ENCODE results near the gene VWA5B1.

The VWA5B1 gene

DNA sequence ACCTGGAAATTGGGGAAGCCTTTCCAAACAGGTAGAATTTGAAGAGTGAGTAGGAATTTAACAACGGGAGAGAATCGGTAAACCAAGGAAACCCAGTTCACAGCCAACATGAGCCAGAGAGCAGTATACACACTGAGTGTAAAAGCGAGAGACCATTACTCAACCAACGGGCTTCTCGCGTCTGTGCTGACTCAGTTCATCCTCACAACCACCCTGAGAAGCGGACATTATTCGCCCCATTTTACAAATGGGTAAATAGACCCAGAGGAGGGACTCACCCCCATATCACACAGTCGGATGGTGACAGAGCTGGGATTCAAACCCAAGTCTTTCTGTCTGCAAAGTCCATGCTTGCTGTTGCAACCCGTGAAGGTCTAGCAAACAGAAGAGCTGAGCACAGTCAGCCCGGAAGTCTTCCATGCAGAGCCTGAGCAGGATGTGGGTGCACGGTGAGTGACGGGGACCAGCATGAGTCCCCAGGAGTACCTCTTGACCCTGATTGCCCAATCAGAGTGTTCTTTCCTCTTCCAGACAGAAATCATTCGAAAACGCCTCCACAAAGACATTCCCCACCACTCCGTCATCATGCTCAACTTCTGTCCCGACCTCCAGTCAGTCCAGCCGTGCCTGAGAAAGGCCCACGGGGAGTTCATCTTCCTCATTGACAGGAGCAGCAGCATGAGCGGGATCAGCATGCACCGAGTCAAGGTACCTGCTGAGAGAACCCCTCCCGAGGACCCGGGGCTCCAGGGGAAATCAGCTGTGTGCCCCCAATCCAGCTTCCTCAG lies 32.3 kb downstream of the VWA5B1 start:
- FAIRE-seq: no peak

GRCh38 chr1:20323613-20323920 lies 32.9 kb downstream of the VWA5B1 start:
- no peak for FAIRE-seq

- no peak for FAIRE-seq
Observed at GRCh38 chr1:20324704-20325406, 34.2 kb downstream of the VWA5B1 start.

- FAIRE-seq: no peak
Observed at GRCh38 chr1:20325407-20325843, 34.8 kb downstream of the VWA5B1 start.

DNA sequence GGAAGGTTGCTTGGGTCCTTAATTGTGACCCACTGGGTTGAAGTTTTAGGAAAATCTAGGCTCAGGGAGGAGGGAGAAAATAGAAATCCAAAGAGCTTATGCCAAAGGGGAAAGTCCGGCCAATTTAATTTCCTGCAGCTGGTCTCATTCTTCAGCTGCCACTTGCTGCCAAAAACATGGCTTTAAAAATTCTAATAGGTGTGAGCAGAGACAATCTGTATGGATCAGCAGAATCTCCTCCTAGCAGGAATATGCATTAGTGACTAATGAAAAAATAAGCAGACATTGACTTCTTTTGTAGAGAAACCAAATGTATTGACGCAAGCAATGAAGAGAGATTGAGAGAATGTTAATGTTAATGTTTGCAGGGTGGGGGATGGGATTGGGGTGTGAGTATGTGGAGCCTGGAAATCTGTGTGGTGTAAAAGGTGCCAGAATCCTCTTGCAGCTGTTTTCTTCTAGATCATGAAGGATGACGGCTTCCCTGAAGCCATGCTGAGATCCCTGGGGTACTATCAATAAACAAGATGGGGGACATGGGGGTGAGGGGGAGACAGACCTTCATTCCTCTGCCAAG lies 35.3 kb downstream of the VWA5B1 start:
- no peak for FAIRE-seq

GRCh38 chr1:20327467-20327866 lies 36.8 kb downstream of the VWA5B1 start:
- no peak for FAIRE-seq

DNA sequence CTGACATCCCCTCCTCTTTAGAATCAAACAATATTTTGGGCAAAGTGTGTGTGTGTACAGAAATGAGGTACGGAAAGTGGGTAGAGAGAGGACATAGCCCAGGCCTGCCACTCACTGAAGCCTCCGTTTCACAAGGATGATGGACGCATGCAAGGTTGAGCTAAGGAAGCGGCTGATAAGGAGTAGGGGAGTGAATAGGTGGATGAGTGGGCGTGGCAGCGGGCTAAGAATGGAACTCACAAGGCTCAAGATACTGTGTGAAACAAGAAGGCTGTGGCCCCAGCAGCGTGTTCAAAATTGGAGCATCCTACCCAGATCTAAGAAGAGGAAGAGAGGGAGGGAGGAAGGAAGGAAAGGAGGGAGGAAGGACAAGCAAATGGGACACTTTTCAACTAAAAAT lies 37.5 kb downstream of the VWA5B1 start:
- FAIRE-seq: no peak

- no peak for FAIRE-seq
Observed at GRCh38 chr1:20329793-20330542, 39.3 kb downstream of the VWA5B1 start.

DNA sequence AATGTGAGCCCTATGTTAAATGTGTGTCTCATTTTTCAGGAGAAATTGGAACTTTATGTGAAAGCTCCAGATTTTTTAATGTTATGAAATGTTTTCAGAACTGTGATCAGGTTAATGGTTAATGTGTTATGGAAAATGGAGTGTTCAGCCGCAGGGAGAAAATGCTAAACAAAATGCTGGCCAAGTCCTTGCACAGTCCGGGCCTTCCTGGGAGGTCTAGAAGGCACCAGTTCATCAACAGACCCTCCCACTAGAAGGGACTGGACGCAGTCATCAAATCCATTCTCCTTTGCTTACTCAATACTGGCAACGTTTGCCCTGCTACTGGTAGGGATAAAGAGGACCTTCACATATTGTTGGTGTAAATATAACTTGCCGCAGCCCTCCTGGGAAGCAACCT lies 43.4 kb downstream of the VWA5B1 start:
- no peak for FAIRE-seq

- FAIRE-seq: no peak
Observed at GRCh38 chr1:20336105-20336605, 45.5 kb downstream of the VWA5B1 start.

DNA sequence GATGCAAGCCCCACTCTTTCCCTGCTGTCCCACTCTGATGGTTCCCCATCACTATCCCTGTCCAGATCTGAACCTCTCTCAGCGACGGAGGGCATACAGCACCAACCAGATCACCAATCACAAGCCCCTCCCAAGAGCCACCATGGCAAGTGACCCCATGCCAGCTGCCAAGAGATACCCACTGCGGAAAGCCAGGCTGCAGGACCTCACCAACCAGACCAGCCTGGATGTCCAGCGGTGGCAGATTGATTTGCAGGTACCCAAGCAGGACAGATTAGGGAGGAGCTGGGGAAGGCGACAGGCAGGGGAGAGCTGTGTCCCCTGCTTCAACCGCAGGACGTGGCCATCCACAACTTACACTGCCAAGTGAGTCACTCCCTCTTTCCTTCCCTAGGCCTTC lies 46.9 kb downstream of the VWA5B1 start:
- FAIRE-seq: no peak

DNA sequence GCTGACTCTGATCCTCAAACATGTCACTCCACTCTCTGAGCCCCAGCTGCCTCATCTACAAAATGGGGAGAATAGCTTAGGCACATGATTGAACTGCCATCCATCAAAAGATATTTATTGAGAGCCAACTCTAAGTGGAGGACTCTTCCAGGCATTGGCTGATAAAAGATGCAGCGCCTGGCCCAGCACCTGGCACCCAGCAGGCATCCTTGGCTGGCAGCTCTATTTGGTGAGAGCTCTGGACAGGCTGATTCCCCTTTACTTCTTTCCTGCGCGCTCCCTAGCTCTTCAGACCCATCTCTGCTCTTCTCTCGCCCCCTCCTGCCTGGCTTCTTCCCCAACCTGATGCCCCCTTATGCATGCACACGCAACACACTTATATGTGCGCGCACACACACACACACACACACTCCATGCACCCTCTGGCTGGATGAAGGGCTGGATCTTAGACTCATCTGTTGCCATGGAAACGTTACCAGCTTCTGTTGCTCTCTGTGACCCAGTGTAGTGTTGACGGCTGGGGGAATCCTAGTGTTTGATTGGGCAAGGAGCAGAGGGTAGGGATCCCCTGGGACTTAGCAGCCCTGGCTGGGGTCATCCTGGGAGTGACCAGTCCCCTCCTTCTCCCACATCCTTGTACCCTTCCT lies 49.3 kb downstream of the VWA5B1 start:
- FAIRE-seq: no peak

GRCh38 chr1:20342294-20343148 lies 51.8 kb downstream of the VWA5B1 start:
- no peak for FAIRE-seq

DNA sequence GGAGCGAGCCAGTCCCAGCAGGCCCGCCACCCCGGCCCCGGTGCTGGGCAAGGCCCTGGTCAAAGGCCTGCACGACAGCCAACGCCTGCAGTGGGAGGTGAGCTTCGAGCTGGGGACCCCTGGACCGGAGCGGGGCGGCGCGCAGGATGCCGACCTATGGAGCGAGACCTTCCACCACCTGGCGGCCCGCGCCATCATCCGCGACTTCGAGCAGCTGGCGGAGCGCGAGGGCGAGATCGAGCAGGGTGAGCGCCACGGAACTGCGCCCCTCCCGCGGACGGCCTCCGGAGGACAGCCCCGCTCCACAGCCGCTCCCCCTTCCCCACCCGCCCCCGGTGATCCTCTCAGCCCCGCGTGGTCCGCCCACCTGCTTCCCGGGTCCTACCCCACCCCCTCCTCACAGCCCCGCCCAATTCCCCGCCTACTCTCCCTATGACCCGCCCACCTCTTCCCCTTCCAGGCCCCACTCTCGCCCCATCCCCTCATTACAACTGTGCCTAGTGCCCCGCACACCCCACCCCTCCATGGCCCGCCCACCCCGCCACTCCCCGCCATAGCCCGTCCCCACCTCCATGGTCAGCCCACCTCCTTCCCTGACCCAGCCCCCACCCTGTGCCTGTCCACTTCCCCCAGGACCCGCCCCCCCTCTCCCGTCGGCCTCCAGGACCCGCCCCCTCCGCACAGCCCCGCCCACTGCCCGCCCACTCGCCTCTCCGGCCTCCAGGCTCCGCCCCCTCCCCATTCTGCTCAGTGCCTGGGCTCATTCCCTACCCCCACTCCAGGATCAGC lies 52.7 kb downstream of the VWA5B1 start:
- FAIRE-seq: no peak

- no peak for FAIRE-seq
Observed at GRCh38 chr1:20343938-20344302, 53.2 kb downstream of the VWA5B1 start.

DNA sequence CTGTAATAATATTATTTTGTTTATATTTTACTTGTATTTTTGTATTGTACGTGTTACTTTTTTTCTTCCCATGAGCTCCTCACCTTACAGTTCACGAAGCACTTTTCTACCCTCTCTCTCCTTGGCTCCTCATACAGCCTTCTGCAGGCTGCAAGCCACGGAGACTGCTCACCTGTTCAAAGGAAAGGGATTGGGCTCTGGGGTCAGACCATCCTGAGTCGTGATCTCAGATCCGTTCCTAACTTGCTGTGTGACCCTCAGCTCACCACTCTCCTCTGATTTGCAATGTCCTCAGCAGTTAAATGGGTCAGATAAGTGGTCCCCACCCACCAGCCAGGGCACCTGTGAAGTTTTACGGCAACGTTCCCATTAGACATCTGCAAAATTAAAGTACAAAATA lies 54.1 kb downstream of the VWA5B1 start:
- no peak for FAIRE-seq

- no peak for FAIRE-seq
Observed at GRCh38 chr1:20345419-20345818, 54.7 kb downstream of the VWA5B1 start.

- no peak for FAIRE-seq
Observed at GRCh38 chr1:20346433-20346832, 55.8 kb downstream of the VWA5B1 start.

- no peak for FAIRE-seq
Observed at GRCh38 chr1:20347699-20348098, 57.0 kb downstream of the VWA5B1 start.

GRCh38 chr1:20348326-20348915 lies 57.7 kb downstream of the VWA5B1 start:
- FAIRE-seq: no peak

GRCh38 chr1:20349561-20349960 lies 58.9 kb downstream of the VWA5B1 start:
- no peak for FAIRE-seq

Measured in G401.6 (cell line).